Measurements from ENCODE around the gene RYR1. TPM values are rescaled to one million over a fixed set of nuclear protein-coding genes. Genes with fewer than 3 reads are reported as not detected.

RYR1 gene
- polyA plus RNA-seq, 1 experiment = not detected

DNA sequence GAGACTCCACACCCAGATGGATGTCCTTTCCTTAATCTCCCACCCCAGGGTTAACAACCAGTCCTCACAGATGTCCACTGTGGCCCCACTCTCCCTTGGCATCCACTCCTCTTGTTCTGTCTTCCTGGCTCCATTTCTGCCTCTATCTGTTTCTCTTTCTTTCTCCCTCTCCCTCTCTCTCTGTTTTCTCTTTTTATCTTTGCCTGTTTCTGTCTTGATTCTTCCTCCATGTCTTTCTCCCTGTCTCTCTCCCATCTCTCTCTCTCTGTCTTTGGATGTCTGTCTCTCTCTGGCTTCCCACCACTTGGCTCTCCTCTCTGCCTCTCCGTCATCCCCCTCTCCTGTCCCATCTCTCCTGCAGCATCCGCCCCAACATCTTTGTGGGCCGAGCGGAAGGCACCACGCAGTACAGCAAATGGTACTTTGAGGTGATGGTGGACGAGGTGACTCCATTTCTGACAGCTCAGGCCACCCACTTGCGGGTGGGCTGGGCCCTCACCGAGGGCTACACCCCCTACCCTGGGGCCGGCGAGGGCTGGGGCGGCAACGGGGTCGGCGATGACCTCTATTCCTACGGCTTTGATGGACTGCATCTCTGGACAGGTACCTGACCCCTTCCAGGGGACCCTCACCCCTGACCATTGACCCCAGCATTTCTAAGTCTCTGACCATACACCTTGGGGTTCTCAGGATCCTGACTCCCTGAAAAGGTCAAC lies 24.4 kb downstream of the RYR1 start:
- TF ChIP-seq, protein P1, sequence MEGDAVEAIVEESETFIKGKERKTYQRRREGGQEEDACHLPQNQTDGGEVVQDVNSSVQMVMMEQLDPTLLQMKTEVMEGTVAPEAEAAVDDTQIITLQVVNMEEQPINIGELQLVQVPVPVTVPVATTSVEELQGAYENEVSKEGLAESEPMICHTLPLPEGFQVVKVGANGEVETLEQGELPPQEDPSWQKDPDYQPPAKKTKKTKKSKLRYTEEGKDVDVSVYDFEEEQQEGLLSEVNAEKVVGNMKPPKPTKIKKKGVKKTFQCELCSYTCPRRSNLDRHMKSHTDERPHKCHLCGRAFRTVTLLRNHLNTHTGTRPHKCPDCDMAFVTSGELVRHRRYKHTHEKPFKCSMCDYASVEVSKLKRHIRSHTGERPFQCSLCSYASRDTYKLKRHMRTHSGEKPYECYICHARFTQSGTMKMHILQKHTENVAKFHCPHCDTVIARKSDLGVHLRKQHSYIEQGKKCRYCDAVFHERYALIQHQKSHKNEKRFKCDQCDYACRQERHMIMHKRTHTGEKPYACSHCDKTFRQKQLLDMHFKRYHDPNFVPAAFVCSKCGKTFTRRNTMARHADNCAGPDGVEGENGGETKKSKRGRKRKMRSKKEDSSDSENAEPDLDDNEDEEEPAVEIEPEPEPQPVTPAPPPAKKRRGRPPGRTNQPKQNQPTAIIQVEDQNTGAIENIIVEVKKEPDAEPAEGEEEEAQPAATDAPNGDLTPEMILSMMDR (IDR thresholded peaks at IDR 0.05; ENCODE audit: low read depth, low read length) = no peak
- Histone ChIP-seq H3K9me3 (ENCODE audit: control insufficient read depth, insufficient read depth, low read length) (peaks cover 6% of the 10 kb centered on the region; the same call in 1 of the 2 replicates), H3K4me3 (ENCODE audit: low read depth, low read length) (no peak overlapping the region), H3K27me3 (ENCODE audit: control insufficient read depth, insufficient read depth, low read length) (no peaks in the 10 kb centered on the region), H3K27ac (ENCODE audit: low read depth, low read length) (no peak overlapping the region)
- POLR2A ChIA-PET = no interaction called here
- CTCF ChIA-PET = no interaction called here
- DNase-seq (ENCODE audit: low read depth, low spot score) = no peak

DNA sequence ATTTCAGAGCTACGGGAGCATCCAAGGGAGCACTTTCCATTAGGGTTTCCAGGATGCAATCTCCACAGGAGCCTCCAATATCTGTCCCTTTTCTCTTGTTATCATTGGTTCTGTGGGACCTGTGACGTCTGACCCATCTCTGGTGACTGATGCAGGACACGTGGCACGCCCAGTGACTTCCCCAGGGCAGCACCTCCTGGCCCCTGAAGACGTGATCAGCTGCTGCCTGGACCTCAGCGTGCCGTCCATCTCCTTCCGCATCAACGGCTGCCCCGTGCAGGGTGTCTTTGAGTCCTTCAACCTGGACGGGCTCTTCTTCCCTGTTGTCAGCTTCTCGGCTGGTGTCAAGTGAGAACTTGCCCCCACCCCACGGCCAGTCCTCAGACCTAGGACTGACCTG lies 25.5 kb downstream of the RYR1 start:
- DNase-seq (ENCODE audit: low read depth, low spot score) = no peak
- CTCF ChIA-PET = no interaction called here
- POLR2A ChIA-PET = no interaction called here

DNA sequence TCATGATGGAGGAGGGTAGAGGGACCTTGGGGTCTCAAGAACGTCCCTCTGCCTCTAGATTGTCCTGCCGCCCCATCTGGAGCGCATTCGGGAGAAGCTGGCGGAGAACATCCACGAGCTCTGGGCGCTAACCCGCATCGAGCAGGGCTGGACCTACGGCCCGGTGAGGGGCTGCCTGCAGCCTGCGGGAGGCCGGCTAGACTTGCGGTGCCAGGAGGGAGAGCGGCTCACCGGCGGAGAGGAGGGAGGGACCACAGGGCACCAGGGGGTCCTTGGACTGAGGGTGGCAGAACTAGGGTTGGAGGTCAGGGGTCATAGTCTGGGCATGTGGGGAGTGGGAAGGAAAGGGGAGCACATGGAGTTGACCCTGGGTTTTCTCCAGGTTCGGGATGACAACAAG lies 29.9 kb downstream of the RYR1 start:
- POLR2A ChIA-PET = no interaction called here
- TF ChIP-seq, protein P1 (IDR thresholded peaks at IDR 0.05; ENCODE audit: low read depth, low read length) = no peak
- Histone ChIP-seq H3K27me3 (ENCODE audit: control insufficient read depth, insufficient read depth, low read length) (no peaks in the 10 kb centered on the region), H3K9me3 (ENCODE audit: control insufficient read depth, insufficient read depth, low read length) (peaks cover 8% of the 10 kb centered on the region; the same call in 1 of the 2 replicates), H3K4me3 (ENCODE audit: low read depth, low read length) (no peak overlapping the region), H3K27ac (ENCODE audit: low read depth, low read length) (no peak overlapping the region)
- CTCF ChIA-PET = no interaction called here
- no peak for DNase-seq (ENCODE audit: low read depth, low spot score)

More for the DNA sequence above, 25.5 kb downstream of the RYR1 start:
- H3K27me3 ChIP-seq (ENCODE audit: control insufficient read depth, insufficient read depth, low read length) = no peaks in the 10 kb centered on the region
- TF ChIP-seq, protein P1 (IDR thresholded peaks at IDR 0.05; ENCODE audit: low read depth, low read length) = no peak
- H3K4me3 ChIP-seq (ENCODE audit: low read depth, low read length) = no peak overlapping the region
- no peak overlapping the region for H3K27ac ChIP-seq (ENCODE audit: low read depth, low read length)
- peaks cover 7% of the 10 kb centered on the region; the same call in 1 of the 2 replicates for H3K9me3 ChIP-seq (ENCODE audit: control insufficient read depth, insufficient read depth, low read length)

DNA sequence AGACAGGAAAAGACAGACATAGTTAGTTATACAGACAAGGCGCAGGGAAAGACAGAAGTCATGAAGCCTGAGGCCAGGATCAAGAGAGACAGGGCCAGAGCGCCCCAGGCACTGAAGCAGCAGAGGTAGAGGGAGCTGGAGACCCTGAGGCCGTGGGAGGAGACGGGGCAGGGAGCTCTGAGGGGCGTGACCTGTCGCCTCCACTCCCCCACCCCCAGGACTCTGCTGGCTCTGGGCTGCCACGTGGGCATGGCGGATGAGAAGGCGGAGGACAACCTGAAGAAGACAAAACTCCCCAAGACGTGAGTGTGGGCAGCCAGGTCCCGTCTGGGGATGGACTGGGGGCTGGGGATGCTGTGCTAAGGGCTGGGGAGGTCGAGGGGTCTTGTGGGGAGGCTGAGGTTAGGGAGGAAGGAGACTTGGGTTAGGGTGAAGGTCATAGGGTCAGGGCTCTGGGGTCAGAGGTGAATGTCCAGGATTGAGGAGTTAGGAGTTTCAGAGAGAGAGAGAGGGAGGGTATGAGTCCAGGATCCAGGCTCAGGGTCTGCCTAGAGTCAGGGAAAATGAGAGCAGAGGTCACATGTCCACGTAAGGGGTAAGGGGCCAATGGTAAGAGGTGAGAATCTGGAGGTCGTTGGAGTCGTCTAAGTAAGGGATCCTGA lies 31.1 kb downstream of the RYR1 start:
- ChIA-PET POLR2A (no interaction called here), CTCF (no interaction called here)
- no peaks in the 10 kb centered on the region for H3K27me3 ChIP-seq (ENCODE audit: control insufficient read depth, insufficient read depth, low read length)
- no peak overlapping the region for H3K4me3 ChIP-seq (ENCODE audit: low read depth, low read length)
- H3K9me3 ChIP-seq (ENCODE audit: control insufficient read depth, insufficient read depth, low read length) = peaks cover 8% of the 10 kb centered on the region; the same call in 1 of the 2 replicates
- TF ChIP-seq, protein P1 (IDR thresholded peaks at IDR 0.05; ENCODE audit: low read depth, low read length) = no peak
- DNase-seq (ENCODE audit: low read depth, low spot score) = no peak
- H3K27ac ChIP-seq (ENCODE audit: low read depth, low read length) = no peak overlapping the region

DNA sequence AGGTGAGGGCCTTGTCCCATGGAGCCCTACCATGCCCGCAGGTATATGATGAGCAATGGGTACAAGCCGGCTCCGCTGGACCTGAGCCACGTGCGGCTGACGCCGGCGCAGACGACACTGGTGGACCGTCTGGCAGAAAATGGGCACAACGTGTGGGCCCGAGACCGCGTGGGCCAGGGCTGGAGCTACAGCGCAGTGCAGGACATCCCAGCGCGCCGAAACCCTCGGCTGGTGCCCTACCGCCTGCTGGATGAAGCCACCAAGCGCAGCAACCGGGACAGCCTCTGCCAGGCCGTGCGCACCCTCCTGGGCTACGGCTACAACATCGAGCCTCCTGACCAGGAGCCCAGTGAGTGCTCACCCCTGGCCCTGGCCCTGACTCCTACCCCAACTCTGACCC lies 32.6 kb downstream of the RYR1 start:
- TF ChIP-seq, protein P1 (IDR thresholded peaks at IDR 0.05; ENCODE audit: low read depth, low read length) = no peak
- no peak for DNase-seq (ENCODE audit: low read depth, low spot score)
- no peaks in the 10 kb centered on the region for H3K27me3 ChIP-seq (ENCODE audit: control insufficient read depth, insufficient read depth, low read length)
- ChIA-PET CTCF (no interaction called here), POLR2A (no interaction called here)
- H3K4me3 ChIP-seq (ENCODE audit: low read depth, low read length) = no peak overlapping the region
- no peak overlapping the region for H3K27ac ChIP-seq (ENCODE audit: low read depth, low read length)
- peaks cover 8% of the 10 kb centered on the region; the same call in 1 of the 2 replicates for H3K9me3 ChIP-seq (ENCODE audit: control insufficient read depth, insufficient read depth, low read length)
